Mucosa of descending colon (tissue), 3 donors: Measurements from ENCODE around the gene ASCL5. TPM values are rescaled to one million over a fixed set of nuclear protein-coding genes. Genes with fewer than 3 reads are reported as not detected.

Experiments used
- ATAC-seq: fragments of 200-7000 bp; cut with Tn5 transposase; one replicate; pipeline ENCODE4 v1.9.1; 2020; ENCODE audit warnings: mild to moderate bottlenecking, moderate library complexity
- DNase-seq, 3 donors: peaks; one replicate each; pipeline ENCODE4 v3.0.0-alpha.2; 2020
- H3K36me3 ChIP-seq: fragments of 200-600 bp; one replicate; pipeline ENCODE4 v1.8.0; 2021; ENCODE audit warnings: low read depth, mild to moderate bottlenecking
- H3K4me1 ChIP-seq: fragments of 200-600 bp; one replicate; pipeline ENCODE4 v1.8.0; 2021; ENCODE audit warnings: low read depth, mild to moderate bottlenecking
- H3K4me3 ChIP-seq: fragments of 200-600 bp; one replicate; pipeline ENCODE4 v1.8.0; 2021; ENCODE audit warnings: mild to moderate bottlenecking
- H3K9me3 ChIP-seq: fragments of 200-600 bp; one replicate; pipeline ENCODE4 v1.8.0; 2021; ENCODE audit warnings: mild to moderate bottlenecking
- intact Hi-C, 2 donors: fragments of 100-400 bp; cut with DNase I in 1 of 2; cut with micrococcal nuclease in 1 of 2; formaldehyde crosslinking; loops; one replicate each; pipeline versions ENCODE4 v1.11.0 to v1.11.1; 2022; cut with DNase I, micrococcal nuclease
- total RNA-seq, 3 donors: library from RNA; stranded (reverse); fragmentation: NEBNext Ultra II Directional in 2 of 3; extraction: Animal tissue kit (Norgen Biotek cat#: 25700) in 2 of 3; gene quantifications; one replicate each; pipeline versions ENCODE4 v1.2.1 to v1.2.4, GENCODE V29; 2021 to 2023
- TF ChIP-seq, protein P1 (sequence below): fragments of 200-600 bp; IDR thresholded peaks from one replicate; pipeline ENCODE4 v1.8.0; 2022; ENCODE audit warnings: antibody characterized with exemption, mild to moderate bottlenecking
- donor health status: DM: no; HTN: no; CAD: no; lungs with moderate emphysema.
- donor health status: DM: no; HTN: no; CAD: no.
- donor health status: DM: no; HTN: yes; CAD: no.

The ASCL5 gene
- total RNA-seq, 3 donors from 2014 or later = not detected

DNA sequence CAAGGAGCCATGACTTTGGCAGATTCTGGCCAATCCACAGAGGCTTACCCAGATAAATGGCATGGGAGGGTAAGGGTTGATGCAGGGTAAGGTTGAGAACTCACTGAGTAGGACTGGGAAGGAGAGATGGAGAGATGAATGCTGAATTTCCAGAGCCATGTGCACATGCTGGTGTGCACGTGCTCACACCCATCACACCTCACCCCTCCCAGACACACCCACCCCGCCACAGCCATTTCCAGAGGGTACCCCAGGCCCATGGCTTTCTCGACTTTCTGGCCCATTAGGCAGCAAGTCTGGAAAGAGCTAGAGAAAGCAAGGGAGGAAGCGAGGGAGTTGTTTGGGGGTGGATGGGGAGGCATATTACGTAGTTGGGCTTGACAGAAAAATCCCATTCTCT is 16.4 kb downstream of the ASCL5 start:
- peaks cover 8% of the 10 kb centered on the region for H3K4me1 ChIP-seq
- no peak for ATAC-seq
- no peak for DNase-seq
- no peaks in the 10 kb centered on the region for H3K9me3 ChIP-seq
- no peaks in the 10 kb centered on the region for H3K36me3 ChIP-seq
- no peak overlapping the region for H3K4me3 ChIP-seq
- TF ChIP-seq, protein P1, sequence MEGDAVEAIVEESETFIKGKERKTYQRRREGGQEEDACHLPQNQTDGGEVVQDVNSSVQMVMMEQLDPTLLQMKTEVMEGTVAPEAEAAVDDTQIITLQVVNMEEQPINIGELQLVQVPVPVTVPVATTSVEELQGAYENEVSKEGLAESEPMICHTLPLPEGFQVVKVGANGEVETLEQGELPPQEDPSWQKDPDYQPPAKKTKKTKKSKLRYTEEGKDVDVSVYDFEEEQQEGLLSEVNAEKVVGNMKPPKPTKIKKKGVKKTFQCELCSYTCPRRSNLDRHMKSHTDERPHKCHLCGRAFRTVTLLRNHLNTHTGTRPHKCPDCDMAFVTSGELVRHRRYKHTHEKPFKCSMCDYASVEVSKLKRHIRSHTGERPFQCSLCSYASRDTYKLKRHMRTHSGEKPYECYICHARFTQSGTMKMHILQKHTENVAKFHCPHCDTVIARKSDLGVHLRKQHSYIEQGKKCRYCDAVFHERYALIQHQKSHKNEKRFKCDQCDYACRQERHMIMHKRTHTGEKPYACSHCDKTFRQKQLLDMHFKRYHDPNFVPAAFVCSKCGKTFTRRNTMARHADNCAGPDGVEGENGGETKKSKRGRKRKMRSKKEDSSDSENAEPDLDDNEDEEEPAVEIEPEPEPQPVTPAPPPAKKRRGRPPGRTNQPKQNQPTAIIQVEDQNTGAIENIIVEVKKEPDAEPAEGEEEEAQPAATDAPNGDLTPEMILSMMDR = no peak
- intact Hi-C loops = loop anchor here in 1 of 2 donors (5.0 kb wide), 1 partner anchor 138 kb away; no protein-coding TSS in a partner anchor

DNA sequence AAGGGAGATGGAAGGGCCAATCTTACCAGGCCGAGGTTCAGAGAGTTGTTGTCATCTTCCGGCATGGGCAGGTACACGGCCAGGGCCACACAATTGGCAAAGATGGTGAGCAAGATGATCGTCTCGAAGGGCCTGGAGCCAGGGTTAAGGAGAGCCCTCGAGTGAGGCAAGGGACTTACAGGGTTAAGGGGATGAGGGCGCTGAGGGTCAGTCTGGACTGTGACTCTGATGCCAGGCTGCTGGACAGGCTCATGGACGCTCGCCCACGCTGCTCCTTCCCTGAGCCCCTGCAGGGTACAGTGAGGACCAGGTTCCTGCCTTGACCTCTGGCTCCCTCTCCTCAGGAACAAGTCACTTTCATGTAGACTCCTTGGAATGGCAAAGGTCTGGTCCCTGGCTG is 16.8 kb downstream of the ASCL5 start:
- Histone ChIP-seq H3K9me3 (no peaks in the 10 kb centered on the region), H3K36me3 (no peaks in the 10 kb centered on the region), H3K4me1 (peaks cover 7% of the 10 kb centered on the region), H3K4me3 (no peak overlapping the region)
- TF ChIP-seq, protein P1 = no peak
- no peak for ATAC-seq
- intact Hi-C loops = loop anchor here in 1 of 2 donors (5.0 kb wide), 1 partner anchor 138 kb away; no protein-coding TSS in a partner anchor
- DNase-seq = no peak

DNA sequence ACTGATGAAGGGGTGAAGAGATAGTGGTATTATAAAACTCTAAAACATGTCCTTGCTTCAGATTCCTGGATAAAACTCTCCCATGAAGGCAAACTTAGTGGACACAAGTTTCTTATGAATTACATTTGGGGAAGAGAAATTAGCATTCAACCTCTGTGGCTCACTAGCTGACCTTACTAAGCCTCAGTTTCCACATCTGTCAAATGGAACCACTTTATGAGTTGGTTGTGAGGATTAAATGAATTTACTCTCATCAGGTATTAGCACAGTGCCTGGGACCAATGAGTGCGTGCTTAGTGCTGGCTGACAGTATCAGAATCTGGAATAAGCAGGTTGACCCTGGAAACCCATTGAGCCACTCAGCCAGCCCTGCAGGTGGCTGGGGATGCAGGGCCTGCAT is 17.3 kb downstream of the ASCL5 start:
- intact Hi-C loops = loop anchor here in 1 of 2 donors (5.0 kb wide), 1 partner anchor 137 kb away; no protein-coding TSS in a partner anchor
- H3K4me1 ChIP-seq = peaks cover 2% of the 10 kb centered on the region
- no peaks in the 10 kb centered on the region for H3K9me3 ChIP-seq
- TF ChIP-seq, protein P1 = no peak
- no peak for ATAC-seq
- no peaks in the 10 kb centered on the region for H3K36me3 ChIP-seq
- no peak overlapping the region for H3K4me3 ChIP-seq
- DNase-seq = no peak

DNA sequence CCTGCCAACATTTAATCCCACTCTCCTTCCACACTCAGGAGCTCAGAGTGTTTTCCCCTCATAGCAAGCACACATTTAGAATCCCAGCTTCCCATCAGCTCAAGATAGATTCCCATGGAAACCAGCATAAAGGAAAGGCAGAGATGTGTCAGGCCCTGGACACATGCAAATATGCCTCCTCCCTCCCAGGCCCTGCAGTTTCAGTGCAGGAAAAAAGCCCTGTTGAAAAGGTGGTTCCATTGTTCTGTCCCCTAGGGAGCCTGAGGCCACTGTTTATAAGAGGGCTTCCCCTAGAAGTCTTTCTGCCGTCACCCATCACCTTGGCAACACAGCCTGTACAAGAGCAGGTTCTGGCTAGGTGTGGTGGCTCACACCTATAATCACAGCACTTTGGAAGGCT is 18.4 kb downstream of the ASCL5 start:
- TF ChIP-seq, protein P1 = no peak
- Histone ChIP-seq H3K36me3 (no peaks in the 10 kb centered on the region), H3K4me3 (no peak overlapping the region), H3K9me3 (no peaks in the 10 kb centered on the region), H3K4me1 (no peaks in the 10 kb centered on the region)
- ATAC-seq = no peak
- intact Hi-C loops = no loop called here
- DNase-seq = no peak

DNA sequence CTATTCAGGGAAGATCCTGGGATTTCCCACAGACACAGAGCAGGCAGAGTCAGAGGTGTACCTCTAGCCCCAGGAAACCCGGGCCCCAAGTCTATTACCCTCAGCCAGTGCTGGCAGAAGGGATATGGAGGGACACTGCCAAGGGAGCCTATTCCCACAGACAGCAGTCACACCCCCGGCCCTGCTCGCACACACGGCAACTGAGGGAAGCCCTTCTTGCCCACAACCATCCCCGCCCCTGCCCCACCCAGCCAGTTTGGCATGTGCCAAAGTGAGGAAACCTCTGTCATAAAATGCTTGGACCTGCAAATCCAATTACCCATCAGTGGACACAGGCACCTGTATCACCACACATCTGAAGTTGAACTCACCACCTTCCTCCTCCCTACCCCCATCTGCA is 21.3 kb downstream of the ASCL5 start:
- H3K36me3 ChIP-seq = no peaks in the 10 kb centered on the region
- TF ChIP-seq, protein P1 = no peak
- no peak overlapping the region for H3K4me3 ChIP-seq
- no peaks in the 10 kb centered on the region for H3K9me3 ChIP-seq
- H3K4me1 ChIP-seq = no peaks in the 10 kb centered on the region
- DNase-seq (no peak), ATAC-seq (no peak)
- intact Hi-C loops = no loop called here

DNA sequence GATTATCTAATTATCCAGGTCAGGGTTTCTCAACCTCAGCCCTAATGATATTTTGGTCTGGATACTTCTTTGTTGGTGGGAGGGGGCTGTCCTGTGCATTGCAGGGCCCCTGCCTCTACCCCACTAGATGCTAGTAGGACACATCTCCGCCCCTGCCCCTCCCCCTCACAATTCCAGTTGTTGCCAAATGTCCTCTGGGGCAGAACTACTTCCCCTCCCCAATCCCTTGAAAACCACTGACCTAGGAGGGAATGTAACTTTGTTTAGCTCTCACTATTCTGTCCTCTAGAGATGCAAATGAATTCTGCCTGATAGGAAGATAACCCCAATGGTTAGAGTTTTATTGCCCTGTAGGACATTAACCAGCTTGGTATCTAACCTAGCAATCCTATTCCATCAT is 22.8 kb downstream of the ASCL5 start:
- Histone ChIP-seq H3K4me3 (no peak overlapping the region), H3K9me3 (no peaks in the 10 kb centered on the region), H3K36me3 (no peaks in the 10 kb centered on the region), H3K4me1 (no peaks in the 10 kb centered on the region)
- ATAC-seq (no peak), DNase-seq (no peak)
- TF ChIP-seq, protein P1 = no peak
- intact Hi-C loops = no loop called here
